Activated CD8-positive, alpha-beta memory T cell treated with anti-CD3 and anti-CD28 coated beads, Interleukin-2, amount 10 ng/mL, durations not matched to agents 7 days and 5 days (primary cell): ENCODE data around the gene TOMM6. TPM values are rescaled to one million over a fixed set of nuclear protein-coding genes. Genes with fewer than 3 reads are reported as not detected.
"Not testable (repeated sequence)": the region's sequence is repeated elsewhere in the genome, so short reads cannot be mapped to it uniquely, and the experiment has no call there.

Source experiments
- ATAC-seq: fragments of 150-1000 bp; cut with Tn5 transposase; one replicate; pipeline ENCODE4 v1.10.0; 2021; ENCODE audit warnings: moderate library complexity
- CTCF ChIA-PET: fragments of 350-600 bp; sonication (Branson Sonifier 250); formaldehyde crosslinking; loops from one replicate; lab custom pipeline; 2021; ENCODE audit warnings: antibody characterized with exemption; lab: Charles Lee
- DNase-seq: peaks from one replicate; pipeline ENCODE4 v3.0.0-alpha.2; 2020
- H3K27ac Mint-ChIP-seq: one replicate; pipeline ENCODE4 v1.8.0; 2021; ENCODE audit warnings: mild to moderate bottlenecking, mixed read lengths
- H3K27me3 Mint-ChIP-seq: one replicate; pipeline ENCODE4 v1.8.0; 2021; ENCODE audit warnings: mixed read lengths
- H3K36me3 Mint-ChIP-seq: one replicate; pipeline ENCODE4 v1.8.0; 2021; ENCODE audit warnings: mild to moderate bottlenecking, mixed read lengths
- H3K4me1 Mint-ChIP-seq: one replicate; pipeline ENCODE4 v1.8.0; 2021; ENCODE audit warnings: mixed read lengths
- H3K4me3 Mint-ChIP-seq: one replicate; pipeline ENCODE4 v1.8.0; 2021; ENCODE audit warnings: mild to moderate bottlenecking, moderate library complexity, mixed read lengths
- H3K9me3 Mint-ChIP-seq: one replicate; pipeline ENCODE4 v1.8.0; 2022; ENCODE audit warnings: low read depth, mixed read lengths
- total RNA-seq, 2 experiments: library from RNA; stranded (reverse); gene quantifications; one replicate each; pipeline ENCODE4 v1.2.3, GENCODE V29; 2021

The TOMM6 gene
- total RNA-seq, 2 experiments from 2014 or later: 161 to 219 TPM

DNA sequence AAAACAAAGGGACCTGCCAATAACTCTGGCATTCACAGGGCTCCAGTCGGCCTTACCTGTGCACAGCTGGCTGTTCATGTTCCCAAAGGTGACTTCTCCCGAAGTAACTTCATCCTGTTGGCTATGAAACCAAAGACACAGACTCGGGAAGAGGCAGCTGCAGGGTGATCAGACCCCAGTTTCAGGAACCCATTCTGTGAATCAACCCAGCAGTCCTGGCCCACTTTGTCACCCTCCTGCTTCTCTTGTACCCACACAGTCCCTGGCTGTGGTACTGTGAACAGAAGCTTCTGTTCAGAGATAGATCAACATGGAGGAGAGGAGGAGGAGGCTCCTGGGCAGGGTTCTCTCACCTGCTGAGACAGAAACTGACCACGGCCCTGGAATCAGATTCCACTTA is 31.6 kb upstream of the TOMM6 start:
- DNase-seq (no peak), ATAC-seq (no peak)
- no peak overlapping the region for H3K27ac Mint-ChIP-seq
- peaks cover 13% of the 10 kb centered on the region for H3K27me3 Mint-ChIP-seq
- no peaks in the 10 kb centered on the region for H3K9me3 Mint-ChIP-seq
- CTCF ChIA-PET: interaction anchor here (1.2 kb wide), 1 partner anchor 50 kb away, joined by 3 read pairs; no protein-coding TSS in a partner anchor
- no peak overlapping the region for H3K4me3 Mint-ChIP-seq
- H3K36me3 Mint-ChIP-seq: no peaks in the 10 kb centered on the region
- H3K4me1 Mint-ChIP-seq: no peaks in the 10 kb centered on the region

DNA sequence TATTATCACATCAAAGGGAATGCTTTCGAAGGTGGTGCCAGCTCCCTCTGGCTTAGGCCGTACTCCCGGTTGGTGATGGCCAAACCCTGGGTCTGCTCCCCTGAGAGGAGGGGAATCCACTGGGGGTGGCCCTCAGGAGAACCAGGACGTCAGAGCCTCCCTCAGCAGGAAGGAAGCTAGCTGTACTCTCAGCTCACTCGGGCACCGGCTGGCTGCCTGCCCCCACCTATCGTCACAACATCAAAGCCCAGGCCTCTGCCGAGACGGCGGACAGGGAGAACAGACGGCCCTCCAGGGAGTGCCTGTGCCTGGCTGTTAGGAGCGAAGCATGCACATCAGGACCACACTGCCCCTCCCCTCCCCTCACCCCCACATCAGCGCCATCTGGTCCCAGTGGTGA is 31.1 kb upstream of the TOMM6 start:
- Mint-ChIP-seq H3K36me3 (no peaks in the 10 kb centered on the region), H3K27me3 (peaks cover 14% of the 10 kb centered on the region), H3K9me3 (no peaks in the 10 kb centered on the region), H3K27ac (no peak overlapping the region), H3K4me3 (no peak overlapping the region), H3K4me1 (no peaks in the 10 kb centered on the region)
- ATAC-seq (peak; percentile 27), DNase-seq (no peak)
- CTCF ChIA-PET: interaction anchor here (1.2 kb wide), 1 partner anchor 50 kb away, joined by 3 read pairs; no protein-coding TSS in a partner anchor

DNA sequence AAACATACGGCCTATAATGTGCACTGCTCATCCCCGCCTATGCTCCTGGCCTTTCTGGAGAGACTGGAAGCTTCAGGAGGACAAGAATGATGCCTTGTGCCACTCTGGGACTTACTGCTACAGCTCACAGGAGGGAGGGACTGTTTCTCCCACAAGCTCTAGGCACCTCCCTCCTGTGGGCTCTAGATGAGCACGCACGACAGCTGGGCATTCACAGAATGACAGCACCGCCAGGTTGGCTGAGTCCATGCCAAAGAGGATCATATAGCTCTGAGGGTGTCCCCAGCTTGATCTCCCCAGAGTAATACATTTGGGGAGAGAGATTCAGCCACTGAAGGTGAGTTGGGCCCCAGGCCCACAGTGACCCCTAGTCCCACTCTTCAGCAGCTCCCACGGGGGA is 30.2 kb upstream of the TOMM6 start:
- CTCF ChIA-PET: no interaction called here
- Mint-ChIP-seq H3K9me3 (no peaks in the 10 kb centered on the region), H3K4me3 (no peak overlapping the region), H3K27me3 (peaks cover 16% of the 10 kb centered on the region), H3K27ac (no peak overlapping the region), H3K4me1 (no peaks in the 10 kb centered on the region), H3K36me3 (no peaks in the 10 kb centered on the region)
- ATAC-seq: no peak
- no peak for DNase-seq

DNA sequence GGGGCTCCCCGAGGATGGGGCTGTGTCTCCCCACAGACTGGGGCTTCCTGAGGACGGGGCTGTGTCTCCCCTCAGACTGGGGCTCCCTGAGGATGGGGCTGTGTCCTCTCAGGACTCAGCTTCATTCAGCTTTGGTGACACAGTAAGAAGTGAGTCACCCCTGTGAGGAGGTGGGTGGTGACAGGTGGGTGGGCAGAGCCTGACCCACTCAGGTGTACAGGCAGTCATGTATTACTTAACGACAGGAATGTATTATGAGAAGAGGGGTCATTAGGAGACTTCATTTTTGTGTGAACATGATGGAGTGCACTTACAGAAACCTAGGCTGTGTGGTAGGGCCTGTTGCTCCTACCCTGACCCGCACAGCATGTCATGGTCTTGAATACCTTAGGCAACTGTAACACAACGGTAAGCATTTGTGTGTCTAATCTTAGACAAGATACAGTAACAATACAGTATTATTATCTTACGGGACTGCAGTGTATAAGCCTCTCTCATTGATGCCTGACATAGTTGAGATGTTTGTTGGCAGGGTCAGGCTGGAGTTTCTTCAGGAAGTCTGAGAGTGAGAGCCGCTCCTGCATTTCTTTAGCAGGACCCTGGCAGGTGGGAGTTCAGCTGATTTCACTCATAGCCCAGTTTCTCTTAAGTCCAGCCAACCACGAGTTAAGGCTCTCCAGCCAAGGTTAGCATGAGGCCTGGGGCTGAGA is 29.4 kb upstream of the TOMM6 start:
- ATAC-seq (no peak), DNase-seq (no peak)
- H3K4me1 Mint-ChIP-seq: no peaks in the 10 kb centered on the region
- H3K27me3 Mint-ChIP-seq: peaks cover 17% of the 10 kb centered on the region
- no peak overlapping the region for H3K4me3 Mint-ChIP-seq
- CTCF ChIA-PET: interaction anchor here (0.6 kb wide), 1 partner anchor 437 kb away, joined by 3 read pairs; no protein-coding TSS in a partner anchor
- no peaks in the 10 kb centered on the region for H3K9me3 Mint-ChIP-seq
- H3K36me3 Mint-ChIP-seq: no peaks in the 10 kb centered on the region
- no peak overlapping the region for H3K27ac Mint-ChIP-seq

DNA sequence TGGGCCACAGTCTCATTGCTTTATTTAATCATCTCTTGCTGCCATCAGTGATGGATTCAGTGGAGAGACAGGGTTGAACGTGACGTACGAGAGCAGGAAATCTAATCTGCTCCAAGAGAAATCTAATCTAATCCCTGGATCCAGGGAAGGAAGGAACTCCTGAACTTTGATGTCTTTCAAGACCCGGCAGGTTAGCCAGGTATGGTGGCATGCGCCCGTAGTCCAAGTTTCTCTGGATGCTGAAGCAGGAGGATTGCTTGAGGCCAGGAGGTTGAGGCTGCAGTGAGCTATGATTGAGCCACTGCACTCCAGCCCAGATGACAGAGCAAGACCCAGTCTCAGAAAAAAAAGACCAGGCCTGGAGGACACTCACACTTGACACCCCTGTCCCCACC is 28.9 kb upstream of the TOMM6 start:
- H3K27ac Mint-ChIP-seq: no peak overlapping the region
- CTCF ChIA-PET: interaction anchor here (0.6 kb wide), 1 partner anchor 437 kb away, joined by 3 read pairs; no protein-coding TSS in a partner anchor
- no peaks in the 10 kb centered on the region for H3K36me3 Mint-ChIP-seq
- H3K4me3 Mint-ChIP-seq: no peak overlapping the region
- ATAC-seq: no peak
- H3K9me3 Mint-ChIP-seq: no peaks in the 10 kb centered on the region
- H3K4me1 Mint-ChIP-seq: no peaks in the 10 kb centered on the region
- peaks cover 14% of the 10 kb centered on the region for H3K27me3 Mint-ChIP-seq
- no peak for DNase-seq

DNA sequence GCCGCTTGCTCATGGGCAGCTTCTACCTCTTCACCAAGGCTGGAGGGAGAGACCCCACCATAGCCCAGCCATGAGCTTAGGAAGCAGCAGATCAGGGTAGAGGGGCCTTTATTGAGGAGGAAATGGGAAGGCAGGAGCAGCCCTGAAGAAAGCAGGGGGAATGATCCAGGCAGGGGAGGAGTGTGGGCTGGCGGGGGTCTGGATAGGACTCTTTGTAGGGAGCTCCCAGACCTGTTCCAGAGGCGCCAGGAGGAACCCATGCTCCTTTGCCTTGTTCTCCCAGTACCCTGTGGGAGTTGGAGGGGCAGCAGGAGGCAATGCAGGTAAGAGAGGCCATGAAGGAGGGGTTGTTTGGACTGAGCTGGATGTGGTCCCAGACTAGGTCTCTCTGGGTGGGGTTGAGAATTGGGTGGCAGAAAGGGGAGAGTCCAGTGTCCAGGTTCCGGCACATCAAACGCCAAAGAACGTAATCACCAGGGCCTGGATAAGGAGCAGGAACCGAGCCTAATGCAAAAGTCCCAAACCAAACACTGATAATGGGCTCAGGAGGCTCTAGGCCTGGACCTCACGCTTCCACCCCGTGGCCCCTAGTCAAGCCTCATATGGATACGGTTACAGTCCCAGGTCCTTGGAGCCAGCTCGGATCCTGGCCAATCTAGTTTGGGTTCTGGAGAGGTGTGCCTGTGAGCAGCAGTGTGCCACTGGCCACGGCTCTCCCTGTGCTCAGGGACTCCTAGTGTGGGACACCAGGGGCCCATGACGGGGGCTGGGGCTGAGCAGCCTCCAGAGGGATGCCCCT is 28.2 kb upstream of the TOMM6 start:
- CTCF ChIA-PET: no interaction called here
- ATAC-seq: no peak

DNA sequence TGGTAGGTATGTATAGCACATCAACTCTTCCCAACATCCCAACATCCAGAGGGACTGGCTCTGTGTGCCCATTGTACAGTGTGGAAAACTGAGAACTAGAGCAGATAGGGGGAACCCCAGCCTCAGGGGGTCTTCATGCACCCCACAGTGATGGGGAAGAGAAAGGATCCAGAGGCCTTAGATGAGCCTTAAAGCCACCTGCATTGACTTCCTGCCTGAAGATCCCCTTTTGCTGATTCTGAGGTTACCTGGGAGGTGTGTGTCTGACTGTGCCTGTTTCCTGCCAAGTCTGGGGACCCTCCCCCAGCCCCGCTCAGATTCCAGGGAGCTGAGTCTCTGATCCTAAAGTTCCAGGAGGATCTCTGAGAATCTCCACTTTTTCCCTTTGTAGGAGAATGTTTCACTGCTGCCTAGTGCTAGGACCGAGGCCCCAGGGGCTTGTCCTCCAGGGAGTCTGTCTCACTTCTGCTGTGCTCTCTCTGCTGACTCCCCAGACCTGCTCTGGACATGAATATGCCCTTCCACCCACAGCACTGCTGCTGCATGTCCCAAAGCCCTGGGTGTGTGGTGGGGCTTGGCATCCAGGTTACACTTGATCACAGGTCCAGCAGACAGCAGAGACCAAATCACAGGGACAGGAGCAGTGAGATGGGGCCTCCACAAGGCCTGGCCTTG is 27.5 kb upstream of the TOMM6 start:
- ATAC-seq (no peak), DNase-seq (no peak)
- H3K4me3 Mint-ChIP-seq: no peak overlapping the region
- H3K36me3 Mint-ChIP-seq: no peaks in the 10 kb centered on the region
- H3K4me1 Mint-ChIP-seq: no peaks in the 10 kb centered on the region
- peaks cover 7% of the 10 kb centered on the region for H3K27me3 Mint-ChIP-seq
- H3K27ac Mint-ChIP-seq: no peak overlapping the region
- CTCF ChIA-PET: no interaction called here
- H3K9me3 Mint-ChIP-seq: no peaks in the 10 kb centered on the region

More for the DNA sequence above, 28.2 kb upstream of the TOMM6 start:
- Mint-ChIP-seq H3K27ac (no peak overlapping the region), H3K9me3 (no peaks in the 10 kb centered on the region), H3K27me3 (peaks cover 12% of the 10 kb centered on the region), H3K4me1 (no peaks in the 10 kb centered on the region), H3K4me3 (no peak overlapping the region), H3K36me3 (no peaks in the 10 kb centered on the region)
- DNase-seq: no peak

DNA sequence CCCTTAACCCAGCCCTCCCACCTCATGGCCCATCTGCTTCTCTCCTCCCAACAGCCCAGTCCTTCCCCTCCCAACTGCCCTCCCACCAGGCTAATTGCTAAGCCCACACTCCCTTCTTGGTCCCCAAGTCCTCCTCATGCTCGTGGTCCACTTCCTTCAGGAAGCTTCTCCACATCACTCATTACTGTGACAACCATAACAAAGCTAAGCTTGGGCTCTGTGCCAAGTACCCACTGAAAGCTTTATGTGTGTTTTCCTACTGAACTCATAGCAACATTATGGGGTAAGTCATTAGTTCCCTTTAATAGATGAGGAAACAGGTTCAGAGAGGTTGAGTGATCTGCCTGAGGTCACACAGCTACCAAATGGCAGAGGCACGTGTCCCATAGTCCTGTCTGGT is 24.0 kb upstream of the TOMM6 start:
- DNase-seq (no peak), ATAC-seq (no peak)
- H3K4me1 Mint-ChIP-seq: peaks cover 6% of the 10 kb centered on the region
- CTCF ChIA-PET: interaction anchor here (0.5 to 0.8 kb wide), 2 partner anchors 33 to 78 kb away, joined by 3 read pairs; no protein-coding TSS in a partner anchor
- H3K27me3 Mint-ChIP-seq: peaks cover 5% of the 10 kb centered on the region
- H3K36me3 Mint-ChIP-seq: no peaks in the 10 kb centered on the region
- no peaks in the 10 kb centered on the region for H3K9me3 Mint-ChIP-seq
- H3K27ac Mint-ChIP-seq: no peak overlapping the region
- no peak overlapping the region for H3K4me3 Mint-ChIP-seq

DNA sequence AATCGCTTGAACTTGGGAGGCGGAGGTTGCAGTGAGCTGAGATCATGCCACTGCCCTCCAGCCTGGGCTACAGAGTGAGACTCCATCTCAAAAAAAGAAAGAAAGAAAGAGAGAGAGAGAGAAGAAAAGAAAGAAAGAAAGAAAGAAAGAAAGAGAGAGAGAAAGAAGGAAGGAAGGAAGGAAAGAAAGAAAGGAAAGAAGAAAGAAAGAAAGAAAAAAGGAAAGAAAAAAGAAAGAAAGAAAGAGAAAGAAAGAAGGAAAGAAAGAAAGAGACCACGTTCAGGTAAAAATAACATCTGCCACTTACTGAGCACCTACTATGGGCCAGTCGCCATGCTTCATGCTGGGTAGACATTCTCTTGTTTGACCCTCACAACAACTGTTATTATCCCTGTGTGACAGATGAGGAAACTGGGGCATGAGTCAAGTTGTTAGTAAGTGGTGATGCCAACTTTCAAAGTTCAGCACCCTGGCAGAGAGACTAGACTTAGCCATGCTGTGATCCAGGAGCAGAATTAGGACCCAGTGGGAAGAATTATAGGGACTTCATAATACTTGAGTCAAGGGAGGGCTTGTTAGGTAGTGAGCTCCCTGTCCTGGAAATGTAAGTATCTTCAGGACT is 21.3 kb upstream of the TOMM6 start:
- not testable (repeated sequence) for H3K27ac Mint-ChIP-seq, ATAC-seq, H3K9me3 Mint-ChIP-seq, H3K36me3 Mint-ChIP-seq, H3K27me3 Mint-ChIP-seq, H3K4me3 Mint-ChIP-seq, DNase-seq
- H3K4me1 Mint-ChIP-seq: peaks cover 16% of the 10 kb centered on the region
- CTCF ChIA-PET: interaction anchor here (1.2 to 1.5 kb wide), 2 partner anchors 9 to 20 kb away, joined by 3 to 4 read pairs; no protein-coding TSS in a partner anchor

DNA sequence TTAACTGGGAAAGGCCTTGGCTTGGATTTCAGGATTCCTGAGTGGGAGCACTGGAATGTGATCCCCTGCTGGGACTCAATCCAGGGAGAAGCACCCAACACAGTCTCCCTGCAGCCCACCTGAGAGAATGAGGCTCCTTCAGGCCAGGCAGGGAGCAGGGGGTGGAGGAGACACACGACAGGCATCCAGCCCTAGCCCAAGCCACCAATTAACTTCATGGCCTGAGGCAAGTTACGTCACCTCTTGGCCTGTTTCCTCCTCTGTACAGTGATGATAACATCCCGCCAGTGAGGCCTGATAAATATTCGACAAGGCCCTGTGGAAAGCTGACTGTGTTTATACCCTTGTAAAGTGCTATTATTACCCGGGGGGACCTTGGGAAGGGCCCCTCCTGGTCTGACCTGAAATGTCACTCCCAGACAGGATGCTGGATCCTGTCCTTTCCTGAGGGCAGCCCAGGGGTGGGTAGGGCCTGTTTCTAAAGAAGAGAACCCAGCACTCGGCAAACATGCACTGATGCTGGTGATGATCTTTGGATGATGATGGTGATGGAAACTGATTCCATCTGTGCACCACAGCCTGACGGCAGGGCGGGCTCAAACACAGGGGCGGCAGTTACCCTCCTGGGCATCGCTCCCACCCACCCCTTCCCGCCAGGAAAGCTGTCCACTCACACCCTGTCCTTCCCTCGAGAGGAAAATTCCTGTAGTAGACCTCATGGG is 20.2 kb upstream of the TOMM6 start:
- Mint-ChIP-seq H3K9me3 (no peaks in the 10 kb centered on the region), H3K4me3 (no peak overlapping the region), H3K27ac (no peak overlapping the region), H3K27me3 (peaks cover 2% of the 10 kb centered on the region), H3K4me1 (peaks cover 16% of the 10 kb centered on the region), H3K36me3 (peaks cover 1% of the 10 kb centered on the region)
- CTCF ChIA-PET: interaction anchor here (1.2 to 1.5 kb wide), 2 partner anchors 19 to 33 kb away, joined by 3 to 5 read pairs; no protein-coding TSS in a partner anchor
- ATAC-seq (no peak), DNase-seq (no peak)

DNA sequence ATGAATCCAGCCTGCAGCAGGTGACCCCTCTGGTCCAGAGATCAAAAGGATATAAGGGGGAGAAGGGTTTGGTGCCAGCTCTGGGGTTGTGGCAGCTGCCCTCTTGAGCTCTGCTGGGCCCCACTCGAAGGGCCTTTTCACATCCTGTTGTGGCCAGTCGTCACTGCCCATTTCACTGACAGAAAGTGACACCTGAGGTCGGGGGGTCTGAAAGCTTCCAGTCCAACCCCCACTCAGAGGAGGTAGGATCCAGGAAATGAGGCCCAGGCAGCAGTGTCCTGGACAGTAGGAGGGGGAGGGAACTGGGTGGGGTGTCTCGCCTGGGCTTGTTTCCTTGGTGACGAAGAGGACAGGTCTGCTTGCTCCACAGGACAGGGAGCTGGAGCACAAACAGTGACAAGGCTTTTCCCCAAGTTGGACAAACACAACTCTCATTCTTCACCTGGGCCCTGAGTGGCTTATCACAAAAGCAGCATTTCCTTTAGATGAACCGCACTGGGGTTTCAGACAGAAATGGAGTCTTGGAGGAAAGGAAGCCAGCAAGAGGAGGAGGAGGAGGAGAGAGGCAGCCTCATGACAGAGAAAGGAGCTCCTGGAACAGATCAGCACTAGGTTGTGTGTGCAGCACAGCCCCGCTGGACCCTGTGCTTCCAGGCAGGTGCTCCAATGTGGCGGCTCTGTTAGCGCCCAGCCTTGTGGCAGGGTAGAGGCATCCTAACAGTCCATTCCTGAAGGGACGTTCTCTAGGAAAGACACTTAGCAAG is 18.8 kb upstream of the TOMM6 start:
- peaks cover 1% of the 10 kb centered on the region for H3K36me3 Mint-ChIP-seq
- no peak overlapping the region for H3K4me3 Mint-ChIP-seq
- ATAC-seq (peak; percentile 42), DNase-seq (no peak)
- H3K4me1 Mint-ChIP-seq: peaks cover 16% of the 10 kb centered on the region
- CTCF ChIA-PET: interaction anchor here (1.4 to 1.5 kb wide), 2 partner anchors 34 to 446 kb away, joined by 3 to 5 read pairs; no protein-coding TSS in a partner anchor
- no peaks in the 10 kb centered on the region for H3K9me3 Mint-ChIP-seq
- peak overlapping the region; percentile 56 for H3K27ac Mint-ChIP-seq
- H3K27me3 Mint-ChIP-seq: no peaks in the 10 kb centered on the region

DNA sequence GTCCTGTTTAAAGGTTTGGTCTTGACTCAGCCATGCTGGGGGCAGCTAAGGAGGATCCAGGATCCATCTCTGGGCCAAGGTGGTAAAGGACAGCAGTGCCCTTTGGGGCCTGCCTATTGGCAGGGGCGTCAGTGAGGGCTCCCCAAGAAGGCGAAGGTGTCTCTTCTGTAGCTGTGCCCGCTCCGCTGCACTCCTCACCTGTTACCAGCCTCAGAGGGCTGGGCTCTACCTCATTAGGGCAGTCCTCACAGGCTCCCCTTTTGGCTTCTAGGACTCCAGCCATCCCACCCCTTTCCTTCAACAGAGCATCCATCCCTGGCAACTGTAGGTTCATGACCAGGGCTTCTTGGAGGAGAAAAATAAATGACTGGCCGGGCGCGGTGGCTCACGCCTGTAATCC is 18.1 kb upstream of the TOMM6 start:
- DNase-seq (no peak), ATAC-seq (no peak)
- CTCF ChIA-PET: interaction anchor here (1.4 kb wide), 2 partner anchors 63 to 445 kb away, joined by 3 read pairs; no protein-coding TSS in a partner anchor
- no peaks in the 10 kb centered on the region for H3K9me3 Mint-ChIP-seq
- peaks cover 16% of the 10 kb centered on the region for H3K4me1 Mint-ChIP-seq
- no peaks in the 10 kb centered on the region for H3K27me3 Mint-ChIP-seq
- H3K4me3 Mint-ChIP-seq: no peak overlapping the region
- H3K27ac Mint-ChIP-seq: no peak overlapping the region
- H3K36me3 Mint-ChIP-seq: peaks cover 1% of the 10 kb centered on the region
